GM23338 (cell line): Measurements from ENCODE around the gene ATP5PB. TPM values are rescaled to one million over a fixed set of nuclear protein-coding genes. Genes with fewer than 3 reads are reported as not detected.

Experiments
- ATAC-seq: fragments of 200-7000 bp; cut with Tn5 transposase; 3 replicates; pipeline ENCODE4 v1.9.1; 2020
- DNase-seq: peaks from one replicate; pipeline ENCODE4 v3.0.0-alpha.2; 2015; ENCODE audit warnings: low spot score
- H2AFZ ChIP-seq: fragments of 200-600 bp; sonication (generic); 2 replicates; pipeline ENCODE4 v1.8.0; 2016; ENCODE audit warnings: antibody characterized with exemption, mild to moderate bottlenecking, moderate library complexity
- H3F3A ChIP-seq: fragments of 200-600 bp; sonication (generic); replicated peaks from 2 replicates; pipeline ENCODE4 v1.8.0; 2017; ENCODE audit warnings: antibody characterized with exemption, mixed run types, low read depth
- H3K27ac ChIP-seq: fragments of 200-600 bp; sonication (generic); 2 replicates; pipeline ENCODE4 v1.6.1; 2016; ENCODE audit warnings: low read depth
- H3K27me3 ChIP-seq: fragments of 200-600 bp; sonication (generic); 2 replicates; pipeline ENCODE4 v1.8.0; 2016; ENCODE audit warnings: mild to moderate bottlenecking, mixed run types, moderate library complexity; ENCODE audit not compliant: insufficient read depth
- H3K36me3 ChIP-seq: fragments of 200-600 bp; sonication (generic); 2 replicates; pipeline ENCODE4 v1.8.0; 2016; ENCODE audit warnings: mild to moderate bottlenecking; ENCODE audit not compliant: insufficient read depth
- H3K4me1 ChIP-seq: fragments of 200-600 bp; sonication (generic); 2 replicates; pipeline ENCODE4 v1.8.0; 2016; ENCODE audit warnings: mild to moderate bottlenecking, moderate library complexity; ENCODE audit not compliant: insufficient read depth
- H3K4me2 ChIP-seq: fragments of 200-600 bp; sonication (generic); 2 replicates; pipeline ENCODE4 v1.7.1; 2017; ENCODE audit warnings: mixed run types
- H3K4me3 ChIP-seq: fragments of 200-600 bp; sonication (generic); 2 replicates; pipeline ENCODE4 v1.6.1; 2016; ENCODE audit warnings: mixed run types
- H3K79me2 ChIP-seq: fragments of 200-600 bp; sonication (generic); replicated peaks from 2 replicates; pipeline ENCODE4 v1.8.0; 2017; ENCODE audit warnings: mild to moderate bottlenecking; ENCODE audit not compliant: insufficient read depth
- H3K9me2 ChIP-seq: fragments of 200-600 bp; sonication (generic); 2 replicates; pipeline ENCODE4 v1.8.0; 2017; ENCODE audit not compliant: insufficient read depth
- H4K20me1 ChIP-seq: fragments of 200-600 bp; sonication (generic); replicated peaks from 2 replicates; pipeline ENCODE4 v1.8.0; 2017; ENCODE audit warnings: mild to moderate bottlenecking; ENCODE audit not compliant: insufficient read depth
- H3K27ac Mint-ChIP-seq: 2 replicates; pipeline ENCODE4 v1.8.0; 2020; ENCODE audit warnings: inconsistent platforms, mild to moderate bottlenecking, moderate library complexity, mixed read lengths
- H3K27me3 Mint-ChIP-seq: 3 replicates; pipeline ENCODE4 v1.8.0; 2022; ENCODE audit warnings: low read depth, mild to moderate bottlenecking, moderate library complexity, mixed read lengths, inconsistent platforms; ENCODE audit not compliant: insufficient read depth, poor library complexity
- H3K36me3 Mint-ChIP-seq: 3 replicates; pipeline ENCODE4 v1.8.0; 2021; ENCODE audit warnings: low read depth, mild to moderate bottlenecking, inconsistent platforms, moderate library complexity, mixed read lengths
- H3K4me1 Mint-ChIP-seq: 3 replicates; pipeline ENCODE4 v1.8.0; 2020; ENCODE audit warnings: mild to moderate bottlenecking, inconsistent platforms, mixed read lengths
- H3K4me3 Mint-ChIP-seq: 3 replicates; pipeline ENCODE4 v1.8.0; 2021; ENCODE audit warnings: moderate library complexity, mild to moderate bottlenecking, inconsistent platforms, mixed read lengths
- H3K9me3 Mint-ChIP-seq: 3 replicates; pipeline ENCODE4 v1.8.0; 2020; ENCODE audit warnings: moderate library complexity, mild to moderate bottlenecking, inconsistent platforms, mixed read lengths
- CREB1 ChIP-seq: fragments of 250-450 bp; sonication (Bioruptor Pico); IDR thresholded peaks from 2 replicates; pipeline ENCODE4 v1.5.0; 2020; ENCODE audit warnings: low read depth, mild to moderate bottlenecking, moderate library complexity
- CTCF ChIP-seq, 2 experiments: fragments of 200-600 bp in 1 of 2; sonication (generic) in 1 of 2; conservative IDR thresholded peaks; 2 replicates each; pipeline versions ENCODE4 v1.5.1 to v1.6.1; 2016 to 2017; ENCODE audit warnings: antibody characterized with exemption in 2 of 2, low read depth in 2 of 2, mild to moderate bottlenecking in 2 of 2, moderate library complexity in 1 of 2
- EZH2 ChIP-seq: fragments of 200-600 bp; sonication (generic); IDR thresholded peaks from one replicate; pipeline ENCODE4 v1.8.0; 2017; ENCODE audit warnings: antibody characterized with exemption, mild to moderate bottlenecking, low read depth; ENCODE audit not compliant: unreplicated experiment
- EZH2phosphoT487 ChIP-seq: fragments of 200-600 bp; sonication (generic); IDR thresholded peaks from one replicate; pipeline ENCODE4 v1.8.1; 2018; ENCODE audit warnings: antibody characterized with exemption; ENCODE audit not compliant: unreplicated experiment
- JUNB ChIP-seq: IDR thresholded peaks from one replicate; pipeline ENCODE4 v1.6.1; 2016; ENCODE audit warnings: antibody characterized with exemption; ENCODE audit not compliant: unreplicated experiment
- NANOG ChIP-seq: IDR thresholded peaks from 2 replicates; pipeline ENCODE4 v1.6.1; 2016; ENCODE audit warnings: antibody characterized with exemption, borderline replicate concordance
- POLR2AphosphoS5 ChIP-seq: IDR thresholded peaks from 2 replicates; pipeline ENCODE4 v1.6.1; 2016; ENCODE audit warnings: antibody characterized with exemption, low read depth
- REST ChIP-seq: IDR thresholded peaks from one replicate; pipeline ENCODE4 v1.6.1; 2018; ENCODE audit warnings: antibody characterized with exemption; ENCODE audit not compliant: unreplicated experiment
- STAT1 ChIP-seq: IDR thresholded peaks from one replicate; pipeline ENCODE4 v1.6.1; 2016; ENCODE audit warnings: antibody characterized with exemption; ENCODE audit not compliant: unreplicated experiment
- ZNF114 ChIP-seq: fragments of 250-450 bp; sonication (Bioruptor Pico); IDR thresholded peaks from 2 replicates; pipeline ENCODE4 v1.5.0; 2020; ENCODE audit warnings: mild to moderate bottlenecking, moderate library complexity
- ZNF331 ChIP-seq: fragments of 250-450 bp; sonication (Bioruptor Pico); IDR thresholded peaks from 2 replicates; pipeline ENCODE4 v1.5.0; 2020; ENCODE audit warnings: low read depth, mild to moderate bottlenecking, moderate library complexity
- ZNF462 ChIP-seq: fragments of 250-450 bp; sonication (Bioruptor Pico); IDR thresholded peaks from 2 replicates; pipeline ENCODE4 v1.5.0; 2020; ENCODE audit warnings: mild to moderate bottlenecking, moderate library complexity
- polyA plus RNA-seq: library from polyadenylated mRNA; unstranded; fragments of >200 nt; fragmentation: Nextera tagmentation; extraction: Ambion mirVana; gene quantifications from 2 replicates; pipeline ENCODE4 v1.2.1, GENCODE V29; 2016
- total RNA-seq: library from RNA; depleted of rRNA; stranded (reverse); fragments of >200 nt; shearing (Covaris generic); gene quantifications from 2 replicates; pipeline ENCODE4 v1.2.3, GENCODE V29; 2014
- TF ChIP-seq, protein P1 (sequence below): IDR thresholded peaks from 2 replicates; pipeline ENCODE4 v1.6.1; 2016; ENCODE audit warnings: antibody characterized with exemption

ATP5PB gene
- total and polyA plus RNA-seq, 2 experiments from 2014 or later: 279 to 300 TPM

- Histone ChIP-seq H4K20me1 (no peaks in the 10 kb centered on the region), H2AFZ (no peak overlapping the region), H3K27me3 (no peaks in the 10 kb centered on the region), H3K36me3 (no peaks in the 10 kb centered on the region), H3K9me2 (peaks cover 8% of the 10 kb centered on the region; the same call in 1 of the 2 replicates), H3K27ac (no peak overlapping the region), H3K4me2 (no peak overlapping the region), H3F3A (no peaks in the 10 kb centered on the region; the same call in 1 of the 2 replicates), H3K4me3 (no peak overlapping the region), H3K4me1 (peaks cover 12% of the 10 kb centered on the region), H3K79me2 (no peaks in the 10 kb centered on the region)
- TF ChIP-seq ZNF462 (CRISPR knock-in tag) (no peak), STAT1 (no peak), CREB1 (no peak), JUNB (no peak), REST (no peak), EZH2 (no peak), POLR2AphosphoS5 (no peak), CTCF (conservative IDR thresholded peaks at IDR 0.05; ENCODE audit: low read depth in 2 of 2) (no peak), ZNF331 (CRISPR knock-in tag) (no peak), EZH2phosphoT487 (no peak), NANOG (no peak), ZNF114 (no peak)
- TF ChIP-seq, protein P1, sequence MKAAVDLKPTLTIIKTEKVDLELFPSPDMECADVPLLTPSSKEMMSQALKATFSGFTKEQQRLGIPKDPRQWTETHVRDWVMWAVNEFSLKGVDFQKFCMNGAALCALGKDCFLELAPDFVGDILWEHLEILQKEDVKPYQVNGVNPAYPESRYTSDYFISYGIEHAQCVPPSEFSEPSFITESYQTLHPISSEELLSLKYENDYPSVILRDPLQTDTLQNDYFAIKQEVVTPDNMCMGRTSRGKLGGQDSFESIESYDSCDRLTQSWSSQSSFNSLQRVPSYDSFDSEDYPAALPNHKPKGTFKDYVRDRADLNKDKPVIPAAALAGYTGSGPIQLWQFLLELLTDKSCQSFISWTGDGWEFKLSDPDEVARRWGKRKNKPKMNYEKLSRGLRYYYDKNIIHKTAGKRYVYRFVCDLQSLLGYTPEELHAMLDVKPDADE: no peak
- Mint-ChIP-seq H3K27me3 (peaks cover 6% of the 10 kb centered on the region), H3K9me3 (no peaks in the 10 kb centered on the region), H3K4me1 (peaks cover 6% of the 10 kb centered on the region), H3K4me3 (no peak overlapping the region), H3K27ac (no peak overlapping the region), H3K36me3 (no peaks in the 10 kb centered on the region)
- no peak for ATAC-seq
- no peak for DNase-seq
Observed at GRCh38 chr1:111504097-111504496, 54.8 kb downstream of the ATP5PB start.
